GM18870 (cell line): ENCODE results near the gene RBP2.

ENCODE experiments used
- ATAC-seq: cut with Tn5 transposase; IDR thresholded peaks from one replicate; pipeline ENCODE4 v1.9.1; 2021; ENCODE audit warnings: moderate library complexity; ENCODE audit not compliant: unreplicated experiment

The RBP2 gene

DNA sequence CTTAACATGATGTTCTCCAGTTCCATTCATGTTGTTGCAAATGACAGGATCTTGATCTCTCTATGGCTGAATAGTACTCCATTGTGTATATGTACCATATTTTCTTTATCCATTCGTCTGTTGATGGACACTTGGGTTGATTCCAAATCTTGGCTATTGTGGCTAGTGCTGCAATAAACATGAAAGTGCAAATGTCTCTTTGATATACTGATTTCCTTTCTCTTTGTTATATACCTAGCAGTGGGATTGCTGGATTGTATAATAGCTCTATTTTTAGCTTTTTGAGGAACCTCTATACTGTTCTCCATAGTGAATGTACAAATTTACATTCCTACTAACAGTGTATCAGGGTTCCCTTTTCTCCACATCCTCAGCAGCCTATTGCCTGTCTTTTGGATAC lies 5.9 kb upstream of the RBP2 start:
- ATAC-seq = no peak

DNA sequence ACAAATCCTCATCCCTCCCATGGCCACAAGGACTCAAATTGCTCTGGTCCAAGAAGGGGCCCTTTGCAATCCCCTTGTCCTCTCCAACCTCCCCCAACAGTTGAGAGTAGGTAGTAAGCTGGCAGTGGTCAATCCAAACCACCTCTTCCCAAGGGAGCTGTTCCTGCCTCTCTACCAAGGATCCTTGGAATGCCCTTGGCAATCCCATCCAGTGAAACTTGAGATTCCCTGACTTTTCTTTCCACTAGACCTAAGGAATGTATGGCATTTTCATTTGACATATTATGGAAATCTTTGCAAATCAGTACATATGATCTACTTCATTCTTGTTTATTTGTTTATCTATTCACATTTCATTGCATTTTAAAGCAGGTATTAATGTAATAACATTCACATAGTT lies 4.8 kb upstream of the RBP2 start:
- ATAC-seq = no peak

DNA sequence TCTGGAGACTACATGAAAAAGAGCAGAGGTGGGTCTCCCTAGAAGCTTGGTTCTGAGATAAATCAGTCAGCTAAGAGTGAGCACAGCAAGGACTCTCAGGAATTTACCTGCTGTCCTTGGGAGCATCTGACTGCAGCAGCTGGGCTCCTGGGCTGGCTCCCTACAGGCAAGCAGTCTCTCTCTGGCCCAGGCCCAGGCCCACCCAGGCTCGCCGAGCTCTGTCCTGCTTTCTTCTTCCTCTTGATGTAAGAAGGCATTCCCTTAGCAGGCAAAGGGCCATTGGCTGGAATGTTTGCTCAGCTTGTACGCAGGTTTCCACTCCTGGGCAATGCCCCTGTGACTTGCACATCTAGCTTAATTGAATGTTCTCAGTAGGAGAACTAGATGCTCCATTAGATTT lies 4.3 kb upstream of the RBP2 start:
- no peak for ATAC-seq

DNA sequence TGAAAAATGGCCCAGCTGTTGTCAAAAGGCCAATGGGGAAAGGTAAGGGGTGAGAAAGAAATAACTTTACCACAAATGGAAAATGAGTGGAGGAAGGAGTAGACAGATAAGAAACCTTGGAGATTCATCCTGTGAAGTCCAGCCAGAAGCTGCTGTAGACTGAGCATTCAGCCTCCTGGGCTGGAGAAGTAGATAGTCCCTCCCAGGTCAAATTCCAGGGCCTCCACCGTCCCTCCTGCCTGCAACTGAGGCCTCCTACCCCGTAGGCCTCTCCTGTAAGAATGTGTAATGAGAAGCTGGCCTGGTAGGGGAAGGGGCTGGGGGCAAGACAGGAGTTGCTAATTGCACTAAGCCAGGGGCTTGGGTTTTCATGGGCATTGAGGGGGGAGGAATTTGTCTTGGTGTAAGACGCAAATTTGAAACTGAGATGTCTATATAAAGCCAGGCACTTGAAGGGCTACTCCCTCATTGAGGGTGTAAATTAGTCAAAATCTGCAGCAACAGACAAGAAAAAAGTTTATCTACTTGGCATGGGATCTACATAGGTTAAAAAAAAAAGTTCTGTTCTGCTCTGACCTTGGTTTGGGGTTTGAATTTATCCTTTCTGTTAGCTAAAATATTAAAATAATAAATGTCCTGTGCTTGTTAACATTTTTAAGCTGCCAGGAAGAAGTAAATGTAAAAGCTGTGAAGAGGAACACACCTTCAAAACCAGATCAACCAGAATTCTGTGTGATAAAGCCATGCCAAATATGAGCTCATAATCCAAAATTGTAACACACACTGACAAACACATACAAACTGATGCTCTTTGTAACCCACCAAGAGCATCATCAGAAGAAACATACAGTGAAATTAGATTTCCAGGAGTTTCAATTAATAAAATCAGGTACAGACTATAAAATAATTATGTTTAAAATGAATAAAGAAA lies 1.7 kb upstream of the RBP2 start:
- ATAC-seq = no peak

DNA sequence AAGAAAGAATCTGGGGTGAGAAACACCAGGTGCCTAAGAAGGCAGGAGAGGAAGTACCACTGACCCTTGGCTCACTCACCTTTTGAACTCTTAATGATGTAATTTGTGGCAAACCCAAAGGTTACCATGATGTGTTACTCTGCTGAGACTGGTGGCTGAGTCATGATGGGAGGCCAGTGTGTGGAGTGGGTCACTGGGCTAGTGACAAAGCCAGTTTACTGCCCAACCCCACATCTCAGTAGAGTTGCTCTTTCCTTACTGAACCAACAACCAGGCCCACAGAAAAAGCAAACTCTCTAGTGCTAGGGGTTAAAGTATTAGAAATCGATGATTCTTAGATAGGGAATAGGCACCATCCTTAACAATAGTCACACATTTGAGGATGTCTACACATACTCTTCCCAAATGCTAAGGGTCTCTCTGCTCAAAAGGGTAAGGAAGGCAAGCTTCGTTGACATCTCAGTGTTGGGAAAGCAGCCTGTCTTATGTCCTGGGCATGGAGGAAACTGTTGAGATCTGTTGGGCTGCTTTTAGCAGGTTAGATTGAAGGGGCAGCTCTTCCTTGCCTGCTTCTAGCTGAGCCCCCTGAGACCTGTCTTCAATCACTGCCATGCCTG lies 3.1 kb downstream of the RBP2 start:
- no peak for ATAC-seq

DNA sequence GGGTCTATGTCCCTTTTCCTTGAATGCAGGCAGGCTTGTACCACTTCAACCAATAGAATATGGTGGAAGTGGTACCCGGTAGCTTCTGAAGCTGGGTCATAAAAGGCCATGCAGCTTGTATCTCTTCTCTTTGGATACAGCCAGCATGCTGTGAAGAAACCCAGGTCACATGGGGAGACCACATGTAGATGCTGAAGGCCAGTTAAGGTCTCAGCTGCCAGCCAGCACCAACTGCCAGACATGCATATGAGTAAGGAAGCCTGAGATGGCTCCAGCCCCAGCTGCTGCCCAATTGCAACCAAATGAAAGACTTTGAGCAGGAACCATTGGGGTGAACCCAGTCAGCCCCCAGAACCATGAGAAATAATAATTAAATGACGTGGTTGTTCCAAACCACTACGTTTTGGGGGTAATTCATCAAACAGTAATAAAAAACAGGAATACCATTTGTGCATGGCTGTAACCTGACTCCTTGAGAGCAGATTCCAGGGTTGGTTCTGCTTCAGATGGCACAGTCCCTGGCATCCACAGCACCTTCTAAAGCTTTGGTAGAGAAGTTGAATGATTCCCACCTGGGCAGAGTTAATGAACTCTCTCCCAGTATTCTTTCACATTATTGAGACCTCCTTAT lies 3.8 kb downstream of the RBP2 start:
- no peak for ATAC-seq

DNA sequence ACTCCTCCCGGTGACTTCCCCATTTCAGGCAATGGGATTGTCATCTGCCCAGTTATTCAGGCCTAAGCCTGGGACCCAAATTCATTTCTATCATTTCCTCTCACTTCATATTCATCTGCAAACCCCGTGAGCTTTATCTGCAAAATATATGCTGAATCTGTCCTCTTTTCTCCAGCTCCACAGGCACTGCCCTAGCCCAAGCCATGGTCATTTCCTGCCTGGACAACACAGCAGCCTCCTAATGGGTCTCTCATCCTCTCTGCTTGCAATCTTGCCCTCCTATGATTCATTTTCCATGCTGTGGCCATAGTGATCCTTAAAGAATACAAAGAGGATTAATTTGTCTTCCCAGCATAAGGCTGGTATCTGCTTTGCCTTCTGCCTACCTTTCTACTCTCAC lies 6.1 kb downstream of the RBP2 start:
- no peak for ATAC-seq

DNA sequence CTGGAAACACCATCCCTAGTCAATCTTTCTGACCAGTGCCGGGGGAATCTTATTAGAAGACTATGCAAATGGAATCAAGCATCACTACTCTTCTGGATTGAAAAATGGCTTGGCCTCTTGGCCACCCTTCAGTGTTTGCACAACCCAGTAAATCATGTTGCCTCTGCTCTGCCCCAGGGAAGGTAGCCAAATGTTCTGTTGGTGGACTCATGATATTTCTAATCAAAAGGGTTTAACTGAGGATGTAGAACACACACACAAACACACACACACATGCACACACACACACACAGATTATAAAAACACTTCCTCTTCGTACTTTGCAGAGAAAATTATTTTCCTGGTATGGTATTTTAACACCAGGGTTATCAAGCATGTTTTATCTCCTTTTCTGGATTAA lies 7.9 kb downstream of the RBP2 start:
- no peak for ATAC-seq

DNA sequence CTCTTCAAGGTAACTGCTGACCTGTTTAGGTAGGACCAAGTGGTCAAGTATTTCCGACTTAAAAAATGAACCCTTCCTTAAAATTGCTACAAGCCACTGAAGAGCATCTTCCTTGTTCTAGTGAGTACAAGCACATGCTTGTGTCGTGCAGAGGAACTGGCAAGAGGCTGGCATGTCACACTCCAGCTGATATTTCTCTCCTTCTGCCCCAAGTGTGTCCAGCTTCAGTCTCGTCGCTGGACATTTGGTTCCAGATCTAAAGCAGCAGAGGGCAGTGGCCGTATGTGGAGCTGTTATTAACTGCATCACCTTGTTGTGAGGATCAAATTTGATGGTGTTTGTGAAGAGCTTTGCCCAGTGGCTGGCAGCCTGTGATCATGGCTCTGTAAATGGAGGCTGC lies 10.0 kb downstream of the RBP2 start:
- no peak for ATAC-seq

DNA sequence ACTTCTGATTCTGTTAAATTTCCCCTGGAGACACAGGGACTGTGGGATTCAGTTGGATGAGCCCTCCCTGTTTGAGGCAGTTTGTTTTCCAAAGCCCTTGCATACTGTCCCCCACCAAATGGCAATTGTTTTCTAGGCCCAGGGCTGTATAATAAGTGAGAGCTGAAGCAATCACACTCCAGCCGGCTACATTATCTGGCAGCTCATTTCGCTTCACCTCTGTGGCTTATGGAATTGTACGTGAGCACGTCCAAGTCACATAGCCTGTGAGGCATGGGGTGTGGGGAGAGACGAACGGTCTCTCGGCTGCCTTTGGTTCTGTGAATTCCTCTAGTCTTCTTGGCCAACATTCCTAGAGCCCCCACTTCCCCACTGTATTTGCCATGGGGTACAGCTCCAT lies 10.7 kb downstream of the RBP2 start:
- ATAC-seq = no peak

DNA sequence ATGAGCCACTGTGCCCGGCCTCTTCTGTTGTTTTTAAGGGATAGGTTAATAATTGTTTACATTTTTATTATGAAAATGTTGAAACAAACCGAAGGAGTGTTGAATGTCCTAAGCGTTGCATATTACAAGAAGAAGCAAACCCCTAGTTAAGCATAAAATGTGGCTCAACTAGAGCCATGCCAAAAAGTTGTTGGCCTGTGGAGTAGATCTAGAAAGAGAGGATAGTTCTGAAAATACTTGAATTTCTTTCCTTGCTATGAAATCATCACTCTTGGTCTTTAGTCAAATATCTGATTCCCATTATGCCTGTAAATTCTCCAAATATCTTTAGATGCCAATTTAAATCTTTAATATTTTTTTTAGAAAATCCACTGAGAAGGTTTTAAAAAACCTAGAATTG lies 12.8 kb downstream of the RBP2 start:
- ATAC-seq = no peak

DNA sequence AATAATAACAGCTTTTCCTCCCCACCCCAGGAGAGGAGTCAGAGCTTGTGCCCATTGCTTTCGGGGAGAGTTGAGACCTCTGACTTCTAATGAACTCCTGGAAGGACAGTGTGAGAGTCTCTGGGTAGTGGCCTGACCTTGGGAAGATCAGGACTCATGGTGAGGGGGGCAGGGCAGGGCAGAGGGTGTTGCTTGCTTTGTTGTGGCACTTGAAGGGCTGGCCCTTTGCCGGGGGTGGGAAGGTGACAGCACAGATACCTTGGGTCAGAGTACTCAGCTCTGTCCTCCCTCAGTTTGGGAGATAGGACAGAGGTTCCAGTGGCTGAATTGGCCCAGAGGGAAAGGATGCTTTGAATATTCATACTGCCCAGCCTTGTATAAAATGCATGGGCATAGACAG lies 15.8 kb downstream of the RBP2 start:
- no peak for ATAC-seq

DNA sequence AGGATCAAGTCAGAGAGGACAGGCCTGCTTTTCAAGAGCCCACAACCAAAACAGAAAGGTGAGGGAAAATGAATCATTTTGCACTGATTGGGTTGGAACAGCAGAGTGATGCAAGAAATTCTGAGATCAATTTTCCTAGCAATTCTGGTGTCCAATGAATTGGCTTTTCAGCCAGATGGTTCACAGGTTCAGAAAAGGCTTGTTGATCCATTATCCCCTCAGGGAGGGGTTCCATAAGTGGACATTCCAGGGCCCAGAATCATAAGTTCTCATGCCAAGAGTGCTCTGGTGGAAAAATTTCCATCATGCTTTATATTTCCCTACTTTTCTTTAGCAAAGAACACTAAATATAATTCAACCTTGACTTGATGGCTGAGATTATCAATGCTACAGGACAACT lies 16.2 kb downstream of the RBP2 start:
- no peak for ATAC-seq

DNA sequence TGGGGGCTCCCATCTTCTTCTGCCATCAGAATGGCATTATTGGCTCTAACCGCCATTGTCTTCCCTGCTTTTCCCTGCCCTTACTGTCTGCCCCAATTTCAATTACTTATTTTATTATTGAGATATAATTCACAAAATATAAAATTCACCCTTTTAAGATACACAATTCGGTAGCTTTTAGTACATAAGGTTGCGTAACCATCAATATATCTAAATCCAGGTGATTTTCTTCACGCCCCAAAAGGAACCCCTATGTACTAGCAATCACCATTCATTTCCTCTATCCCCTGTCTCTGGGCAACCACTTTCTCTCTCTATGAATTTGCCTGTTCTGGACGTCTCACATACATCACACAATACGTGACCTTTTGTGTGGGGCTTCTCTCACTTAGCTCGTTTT lies 18.0 kb downstream of the RBP2 start:
- no peak for ATAC-seq

DNA sequence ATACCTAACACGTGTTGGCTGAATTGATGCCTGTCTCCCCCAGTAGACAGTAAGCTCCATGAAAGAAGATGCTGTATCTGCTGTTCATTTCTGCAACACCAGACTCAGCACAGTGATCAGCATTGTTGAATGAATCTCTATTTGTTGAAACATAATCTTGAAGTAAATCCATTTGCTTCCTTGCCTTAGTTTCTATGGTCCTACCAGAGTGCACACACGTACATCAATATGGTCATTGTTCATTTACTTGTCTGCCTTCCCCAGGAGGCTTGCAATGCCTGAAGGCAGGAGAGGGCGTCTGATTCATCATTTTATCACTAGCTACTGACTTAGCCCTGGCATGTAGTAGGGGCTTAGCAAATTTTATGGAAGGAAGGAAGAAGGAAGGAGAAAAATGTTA lies 19.2 kb downstream of the RBP2 start:
- ATAC-seq = no peak

DNA sequence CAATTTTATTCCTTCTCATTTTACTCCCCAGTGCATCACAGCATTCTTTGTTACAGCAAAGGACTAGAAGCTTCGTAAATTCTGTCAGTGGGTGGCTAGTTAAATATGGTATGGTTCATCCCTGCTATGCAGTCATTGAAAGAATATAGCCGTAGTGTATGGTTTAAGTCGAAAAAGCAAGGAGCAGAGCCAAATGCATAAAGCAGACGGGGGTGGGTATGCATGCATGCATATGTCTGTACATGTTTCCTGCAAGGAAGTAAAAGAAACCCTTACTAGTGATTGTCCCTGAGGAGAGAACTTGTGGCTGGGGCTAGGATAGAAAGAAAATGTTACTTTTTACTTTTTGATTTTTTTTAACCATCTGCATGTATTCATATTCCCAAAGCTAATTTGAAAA lies 19.9 kb downstream of the RBP2 start:
- ATAC-seq = no peak

DNA sequence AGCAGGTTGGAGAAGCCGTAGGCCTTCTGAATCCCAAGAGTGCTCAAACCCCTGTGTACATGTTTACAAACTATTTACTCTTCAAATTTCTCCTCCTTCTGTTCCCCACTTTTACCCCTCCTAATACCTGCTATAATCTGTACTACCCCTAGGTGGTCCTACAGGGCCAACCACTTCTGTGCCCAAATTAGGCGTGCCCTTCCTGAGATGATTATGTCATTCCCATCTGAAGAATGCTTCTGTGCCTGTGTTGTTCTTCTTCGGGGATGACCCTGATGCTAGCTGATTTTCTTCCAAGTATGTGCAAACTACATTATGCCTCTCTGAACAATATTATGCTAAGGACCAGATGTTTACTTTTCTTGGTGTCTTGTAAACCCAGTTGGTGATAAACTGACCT lies 20.5 kb downstream of the RBP2 start:
- no peak for ATAC-seq

DNA sequence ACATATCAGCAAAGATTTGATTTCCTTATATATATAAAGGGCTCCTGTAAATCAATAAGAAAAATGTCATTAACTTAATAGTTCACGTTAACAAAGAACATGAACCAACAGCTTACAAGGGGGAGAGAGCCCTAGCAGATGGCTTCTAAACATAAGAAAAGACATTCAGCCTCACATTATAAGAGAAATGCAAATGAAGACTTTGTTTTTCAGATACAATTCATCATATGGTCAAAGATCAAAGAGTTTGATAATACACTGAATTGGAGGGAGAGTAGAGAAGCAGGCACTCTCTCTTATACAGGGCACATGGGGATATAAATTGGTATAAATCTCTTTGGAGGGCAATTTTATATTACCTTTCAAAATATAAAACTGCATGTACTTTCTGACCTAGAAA lies 21.1 kb downstream of the RBP2 start:
- no peak for ATAC-seq

DNA sequence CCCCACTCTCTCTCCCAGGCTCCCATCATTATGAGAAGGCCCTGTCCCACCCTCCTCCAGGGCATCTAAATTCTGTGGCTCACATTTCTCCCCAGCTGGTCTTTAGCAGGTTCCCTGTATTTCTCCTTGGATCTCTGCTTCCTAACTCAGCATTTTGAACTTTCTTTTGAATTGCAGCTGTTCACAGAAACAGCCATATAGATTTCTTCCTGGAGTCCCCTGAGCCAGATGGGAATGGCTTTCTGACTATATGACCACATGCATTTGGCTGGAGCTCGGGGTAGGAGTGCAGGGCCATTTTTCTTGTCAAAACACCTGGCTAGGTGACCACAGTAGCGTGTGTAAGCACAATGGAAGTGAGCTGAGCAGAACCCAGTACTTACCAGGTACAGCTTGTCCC lies 22.0 kb downstream of the RBP2 start:
- no peak for ATAC-seq

DNA sequence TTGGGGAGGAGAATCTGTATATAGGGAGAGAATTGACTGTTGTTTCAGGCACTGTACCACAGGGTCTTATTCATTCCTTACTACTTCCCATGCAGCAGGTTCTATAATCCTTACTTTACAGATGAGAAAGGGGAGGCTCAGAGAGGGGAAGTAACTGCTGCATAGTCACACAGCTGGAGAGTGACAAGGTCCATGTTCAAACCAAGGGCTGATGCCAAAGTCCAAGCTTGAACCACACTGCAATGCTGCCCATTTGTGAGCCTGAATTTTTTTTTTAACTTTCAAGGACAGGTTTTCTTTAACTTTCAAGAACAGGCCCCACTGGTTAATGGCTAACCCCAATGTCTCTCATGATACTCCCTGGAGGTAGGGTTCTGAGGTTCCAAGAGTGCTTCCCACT lies 26.2 kb downstream of the RBP2 start:
- ATAC-seq = no peak

DNA sequence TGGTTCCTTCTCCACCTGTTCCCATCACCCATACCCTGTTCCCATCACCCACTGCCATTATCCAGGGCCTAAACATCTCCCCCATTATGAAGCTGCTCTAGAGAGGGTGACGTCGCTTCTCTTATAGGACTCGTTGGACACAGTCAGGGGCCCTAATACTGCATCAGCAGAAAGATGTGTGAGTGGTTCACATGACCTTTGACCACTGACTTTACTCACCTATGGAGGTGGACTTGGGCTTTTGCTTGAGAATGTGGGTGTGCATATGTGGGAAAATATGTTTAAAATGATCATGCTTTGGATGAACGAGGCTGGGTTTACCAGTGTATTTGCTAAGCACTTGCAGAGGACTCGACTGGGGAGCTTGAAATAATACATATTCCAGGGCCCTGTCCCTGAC lies 26.8 kb downstream of the RBP2 start:
- ATAC-seq = no peak

DNA sequence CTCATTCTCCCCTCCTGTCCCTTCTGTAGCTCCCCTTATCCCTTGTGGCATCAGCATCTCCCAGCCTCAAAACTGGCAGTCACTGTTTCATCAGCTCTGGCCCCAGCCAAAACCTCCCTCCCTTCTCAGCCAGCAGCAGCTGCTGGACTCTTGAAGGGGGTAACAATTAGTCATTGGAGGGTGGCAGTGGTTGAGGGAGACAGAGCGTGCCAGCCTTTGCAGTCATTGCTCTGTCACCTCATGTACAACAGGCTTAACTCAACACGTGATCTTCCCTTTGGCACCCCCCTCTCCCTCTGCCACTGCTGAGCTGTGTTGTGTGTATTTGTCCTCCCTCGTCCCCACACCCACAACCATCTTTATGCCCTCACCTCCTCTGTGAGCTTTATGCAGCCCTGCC lies 28.2 kb downstream of the RBP2 start:
- no peak for ATAC-seq
